Measurements from ENCODE around the gene APLP1.
"Not testable (repeated sequence)": the region's sequence is repeated elsewhere in the genome, so short reads cannot be mapped to it uniquely, and the experiment has no call there.

The APLP1 gene

DNA sequence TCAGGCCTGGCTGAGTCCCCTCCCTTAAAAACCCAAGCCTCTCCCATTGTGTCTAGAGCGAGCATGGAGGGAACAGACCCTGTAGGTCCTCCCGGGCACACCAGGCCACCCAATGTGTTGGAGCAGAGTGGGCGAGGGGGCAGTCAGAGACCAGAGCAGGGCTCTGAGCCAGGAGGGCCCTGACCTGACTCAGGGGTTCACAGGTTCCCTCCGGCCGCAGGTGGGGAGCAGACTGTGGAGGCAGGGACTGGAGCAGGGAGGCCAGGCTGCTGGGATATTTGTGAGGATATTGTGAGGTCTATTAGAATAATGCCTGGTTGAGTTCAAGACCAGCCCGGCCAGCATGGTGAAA lies 41.3 kb downstream of the APLP1 start:
- no peak for DNase-seq (ENCODE audit: low read depth)
- H3K4me3 ChIP-seq (ENCODE audit: low read depth, low read length), result no peak overlapping the region
- TF ChIP-seq MYC (IDR thresholded peaks at IDR 0.05; ENCODE audit: low read depth, low read length), result no peak
- TF ChIP-seq, protein P1, sequence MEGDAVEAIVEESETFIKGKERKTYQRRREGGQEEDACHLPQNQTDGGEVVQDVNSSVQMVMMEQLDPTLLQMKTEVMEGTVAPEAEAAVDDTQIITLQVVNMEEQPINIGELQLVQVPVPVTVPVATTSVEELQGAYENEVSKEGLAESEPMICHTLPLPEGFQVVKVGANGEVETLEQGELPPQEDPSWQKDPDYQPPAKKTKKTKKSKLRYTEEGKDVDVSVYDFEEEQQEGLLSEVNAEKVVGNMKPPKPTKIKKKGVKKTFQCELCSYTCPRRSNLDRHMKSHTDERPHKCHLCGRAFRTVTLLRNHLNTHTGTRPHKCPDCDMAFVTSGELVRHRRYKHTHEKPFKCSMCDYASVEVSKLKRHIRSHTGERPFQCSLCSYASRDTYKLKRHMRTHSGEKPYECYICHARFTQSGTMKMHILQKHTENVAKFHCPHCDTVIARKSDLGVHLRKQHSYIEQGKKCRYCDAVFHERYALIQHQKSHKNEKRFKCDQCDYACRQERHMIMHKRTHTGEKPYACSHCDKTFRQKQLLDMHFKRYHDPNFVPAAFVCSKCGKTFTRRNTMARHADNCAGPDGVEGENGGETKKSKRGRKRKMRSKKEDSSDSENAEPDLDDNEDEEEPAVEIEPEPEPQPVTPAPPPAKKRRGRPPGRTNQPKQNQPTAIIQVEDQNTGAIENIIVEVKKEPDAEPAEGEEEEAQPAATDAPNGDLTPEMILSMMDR (IDR thresholded peaks at IDR 0.05; ENCODE audit: low read depth, low read length), result no peak

DNA sequence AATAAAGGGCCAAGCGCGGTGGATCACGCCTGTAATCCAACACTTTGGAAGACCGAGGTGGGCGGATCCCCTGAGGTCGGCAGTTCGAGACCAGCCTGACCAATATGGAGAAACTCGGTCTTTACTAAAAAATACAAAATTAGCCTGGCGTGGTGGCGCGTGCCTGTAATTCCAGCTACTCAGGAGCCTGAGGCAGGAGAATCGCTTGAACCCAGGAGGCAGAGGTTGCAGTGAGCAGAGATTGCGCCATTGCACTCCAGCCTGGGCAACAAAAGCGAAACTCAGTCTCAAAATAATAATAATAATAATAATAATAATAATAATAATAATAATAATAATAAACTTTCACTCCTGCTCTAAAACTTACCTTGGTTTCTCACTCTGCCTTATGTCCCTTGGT lies 42.0 kb downstream of the APLP1 start:
- DNase-seq (ENCODE audit: low read depth); H3K4me3 ChIP-seq (ENCODE audit: low read depth, low read length): not testable (repeated sequence)

DNA sequence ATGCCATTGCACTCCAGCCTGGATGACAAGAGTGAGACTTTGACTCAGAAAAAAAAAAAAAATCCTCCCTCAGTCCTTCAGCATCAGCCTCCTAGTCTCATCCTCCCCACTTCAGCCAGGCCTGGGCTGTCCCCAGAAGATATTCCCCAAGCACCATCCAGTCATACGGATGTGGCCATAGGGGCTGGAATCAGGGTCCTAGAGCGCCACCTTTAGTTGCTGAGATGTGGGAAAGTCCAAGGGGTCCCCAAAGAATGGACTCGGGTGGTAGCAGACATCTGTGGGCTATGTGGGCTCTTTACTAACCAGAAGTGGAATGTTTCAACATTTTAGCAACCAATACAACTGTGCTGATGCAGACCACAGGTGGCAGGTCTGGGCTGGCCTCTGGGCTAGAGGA lies 42.8 kb downstream of the APLP1 start:
- no peak for TF ChIP-seq MYC (IDR thresholded peaks at IDR 0.05; ENCODE audit: low read depth, low read length)
- TF ChIP-seq POLR2A (IDR thresholded peaks at IDR 0.05; ENCODE audit: extremely low read depth, insufficient read length), result no peak
- TF ChIP-seq, protein P2, sequence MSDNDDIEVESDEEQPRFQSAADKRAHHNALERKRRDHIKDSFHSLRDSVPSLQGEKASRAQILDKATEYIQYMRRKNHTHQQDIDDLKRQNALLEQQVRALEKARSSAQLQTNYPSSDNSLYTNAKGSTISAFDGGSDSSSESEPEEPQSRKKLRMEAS (IDR thresholded peaks at IDR 0.05; ENCODE audit: low read depth, low read length), result no peak
- TF ChIP-seq, protein P1 (IDR thresholded peaks at IDR 0.05; ENCODE audit: low read depth, low read length), result no peak
- H3K4me3 ChIP-seq (ENCODE audit: low read depth, low read length), result no peak overlapping the region
- DNase-seq (ENCODE audit: low read depth), result peak; percentile 44

DNA sequence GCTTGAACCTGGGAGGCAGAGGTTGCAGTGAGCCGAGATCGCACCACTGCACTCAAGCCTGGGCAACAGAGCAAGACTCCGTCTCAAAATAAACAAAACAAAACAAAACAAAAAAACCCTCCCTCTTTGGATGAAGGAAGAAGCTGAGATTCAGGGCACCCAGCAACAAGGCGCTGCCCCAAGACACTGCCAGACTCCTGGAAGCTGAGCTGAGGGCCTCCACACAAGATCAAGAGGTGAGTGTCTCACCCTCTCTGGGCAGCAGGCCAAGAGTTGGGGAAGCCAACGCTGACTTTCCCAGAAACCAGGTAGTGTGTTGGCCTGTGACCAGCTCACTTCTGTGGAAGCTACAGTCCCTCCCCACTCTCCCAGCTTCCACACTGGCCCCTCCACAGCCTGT lies 43.4 kb downstream of the APLP1 start:
- no peak overlapping the region for H3K4me3 ChIP-seq (ENCODE audit: low read depth, low read length)
- TF ChIP-seq MYC (IDR thresholded peaks at IDR 0.05; ENCODE audit: low read depth, low read length), result no peak
- TF ChIP-seq, protein P1 (IDR thresholded peaks at IDR 0.05; ENCODE audit: low read depth, low read length), result no peak
- TF ChIP-seq POLR2A (IDR thresholded peaks at IDR 0.05; ENCODE audit: extremely low read depth, insufficient read length), result no peak
- TF ChIP-seq, protein P2 (IDR thresholded peaks at IDR 0.05; ENCODE audit: low read depth, low read length), result no peak
- DNase-seq (ENCODE audit: low read depth), result no peak

DNA sequence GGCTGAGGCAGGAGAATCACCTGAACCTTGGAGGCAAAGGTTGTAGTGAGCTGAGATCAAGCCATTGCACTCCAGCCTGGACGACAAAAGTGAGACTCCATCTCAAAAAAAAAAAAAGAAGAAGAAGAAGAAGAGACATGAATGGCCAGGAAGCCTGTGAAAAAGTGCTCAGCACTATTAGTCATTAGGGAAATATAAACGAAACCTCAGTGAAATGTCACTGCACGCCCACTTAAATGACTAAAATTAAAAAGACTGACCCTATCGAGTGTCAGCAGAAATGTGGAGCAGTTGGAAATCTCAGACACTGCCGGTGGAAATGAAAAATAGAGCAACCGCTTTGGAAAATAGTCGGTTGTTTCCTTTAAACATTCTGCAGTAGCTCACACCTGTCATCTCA lies 45.2 kb downstream of the APLP1 start:
- DNase-seq (ENCODE audit: low read depth), result no peak
- no peak overlapping the region for H3K4me3 ChIP-seq (ENCODE audit: low read depth, low read length)
- TF ChIP-seq MYC (IDR thresholded peaks at IDR 0.05; ENCODE audit: low read depth, low read length), result no peak
- TF ChIP-seq, protein P1 (IDR thresholded peaks at IDR 0.05; ENCODE audit: low read depth, low read length), result no peak
- TF ChIP-seq, protein P2 (IDR thresholded peaks at IDR 0.05; ENCODE audit: low read depth, low read length), result no peak
- TF ChIP-seq POLR2A (IDR thresholded peaks at IDR 0.05; ENCODE audit: extremely low read depth, insufficient read length), result no peak

DNA sequence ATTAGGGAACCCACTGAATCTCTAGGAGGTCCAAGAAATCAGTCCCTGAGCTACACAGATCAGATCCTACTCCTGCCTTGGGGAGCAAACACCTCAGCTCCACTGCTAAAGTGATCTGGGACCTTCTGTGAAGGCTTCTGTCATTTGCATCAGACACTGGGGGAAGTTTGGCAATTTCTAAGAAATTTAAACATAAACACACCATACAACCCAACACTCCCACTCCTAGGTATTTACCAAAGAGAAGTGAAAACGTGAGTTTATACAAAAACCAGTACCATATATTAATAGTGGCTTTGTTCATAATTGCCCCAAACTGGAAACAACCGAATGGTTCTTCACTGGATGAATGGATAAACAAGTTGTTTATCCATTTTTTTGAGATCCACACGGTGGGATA lies 47.1 kb downstream of the APLP1 start:
- DNase-seq (ENCODE audit: low read depth), result no peak
- no peak overlapping the region for H3K4me3 ChIP-seq (ENCODE audit: low read depth, low read length)
- TF ChIP-seq, protein P2 (IDR thresholded peaks at IDR 0.05; ENCODE audit: low read depth, low read length), result no peak
- TF ChIP-seq POLR2A (IDR thresholded peaks at IDR 0.05; ENCODE audit: extremely low read depth, insufficient read length) (no peak), MYC (IDR thresholded peaks at IDR 0.05; ENCODE audit: low read depth, low read length) (no peak)
- TF ChIP-seq, protein P1 (IDR thresholded peaks at IDR 0.05; ENCODE audit: low read depth, low read length), result no peak
